GM13976 (cell line): Measurements from ENCODE around the gene AOX1.
"Not testable (repeated sequence)": the region's sequence is repeated elsewhere in the genome, so short reads cannot be mapped to it uniquely, and the experiment has no call there.

Experiments
- DNase-seq: peaks from one replicate; pipeline ENCODE4 v3.0.0; 2012; ENCODE audit warnings: low spot score
- in situ Hi-C: fragments of 300-500 bp; cut with MboI; formaldehyde crosslinking; loops from one replicate; pipeline ENCODE4 v1.12.0; 2022; ENCODE audit warnings: low sequenced_read_pairs, mixed read lengths, inconsistent platforms; ENCODE audit not compliant: unreplicated experiment
- TF ChIP-seq, protein P1 (sequence below): IDR thresholded peaks from 2 replicates; pipeline ENCODE4 v1.5.1; 2012; ENCODE audit warnings: borderline replicate concordance, mild to moderate bottlenecking; ENCODE audit not compliant: insufficient read depth; ENCODE audit errors: extremely low read depth, missing control alignments, control extremely low read depth

The AOX1 gene

DNA sequence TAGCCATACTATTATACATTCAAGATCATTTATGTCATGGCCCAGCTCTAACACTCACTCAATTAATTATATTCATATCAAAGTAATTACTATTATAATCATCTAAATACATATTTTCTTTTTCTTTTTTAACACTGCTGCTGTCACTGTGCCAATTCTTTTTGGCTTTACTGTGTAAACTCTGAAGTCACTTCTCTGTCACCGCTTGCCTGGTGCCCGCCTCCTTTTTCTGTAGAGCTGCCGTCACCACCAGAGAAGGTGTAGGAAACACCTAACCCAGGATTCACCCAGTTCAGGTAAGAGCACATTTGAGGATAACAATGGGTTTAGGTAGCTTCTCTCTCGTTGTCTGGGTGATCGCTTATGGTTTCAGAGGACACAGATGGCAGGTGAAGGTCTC is 93.3 kb downstream of the AOX1 start:
- TF ChIP-seq, protein P1, sequence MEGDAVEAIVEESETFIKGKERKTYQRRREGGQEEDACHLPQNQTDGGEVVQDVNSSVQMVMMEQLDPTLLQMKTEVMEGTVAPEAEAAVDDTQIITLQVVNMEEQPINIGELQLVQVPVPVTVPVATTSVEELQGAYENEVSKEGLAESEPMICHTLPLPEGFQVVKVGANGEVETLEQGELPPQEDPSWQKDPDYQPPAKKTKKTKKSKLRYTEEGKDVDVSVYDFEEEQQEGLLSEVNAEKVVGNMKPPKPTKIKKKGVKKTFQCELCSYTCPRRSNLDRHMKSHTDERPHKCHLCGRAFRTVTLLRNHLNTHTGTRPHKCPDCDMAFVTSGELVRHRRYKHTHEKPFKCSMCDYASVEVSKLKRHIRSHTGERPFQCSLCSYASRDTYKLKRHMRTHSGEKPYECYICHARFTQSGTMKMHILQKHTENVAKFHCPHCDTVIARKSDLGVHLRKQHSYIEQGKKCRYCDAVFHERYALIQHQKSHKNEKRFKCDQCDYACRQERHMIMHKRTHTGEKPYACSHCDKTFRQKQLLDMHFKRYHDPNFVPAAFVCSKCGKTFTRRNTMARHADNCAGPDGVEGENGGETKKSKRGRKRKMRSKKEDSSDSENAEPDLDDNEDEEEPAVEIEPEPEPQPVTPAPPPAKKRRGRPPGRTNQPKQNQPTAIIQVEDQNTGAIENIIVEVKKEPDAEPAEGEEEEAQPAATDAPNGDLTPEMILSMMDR: no peak
- no peak for DNase-seq
- in situ Hi-C loops: no loop called here

DNA sequence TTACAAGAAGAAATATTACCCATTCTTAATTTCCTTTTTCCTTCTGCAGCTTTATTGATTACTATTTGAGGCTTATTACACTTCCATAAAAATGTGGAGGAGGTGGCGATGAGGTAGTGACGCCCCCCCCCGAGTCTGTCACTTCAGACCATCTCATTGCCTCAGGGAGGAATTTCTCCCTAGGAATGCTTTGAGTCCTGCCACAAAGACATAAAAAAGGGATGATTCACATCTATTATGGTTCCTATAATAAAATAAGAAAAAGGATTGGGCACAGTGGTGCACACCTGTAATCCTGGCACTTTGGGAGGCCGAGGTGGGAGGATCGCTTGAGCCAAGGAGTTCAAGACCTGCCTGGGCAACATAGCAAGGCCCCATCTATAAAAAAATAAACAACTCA is 93.7 kb downstream of the AOX1 start:
- no peak for DNase-seq
- TF ChIP-seq, protein P1: no peak
- in situ Hi-C loops: no loop called here

DNA sequence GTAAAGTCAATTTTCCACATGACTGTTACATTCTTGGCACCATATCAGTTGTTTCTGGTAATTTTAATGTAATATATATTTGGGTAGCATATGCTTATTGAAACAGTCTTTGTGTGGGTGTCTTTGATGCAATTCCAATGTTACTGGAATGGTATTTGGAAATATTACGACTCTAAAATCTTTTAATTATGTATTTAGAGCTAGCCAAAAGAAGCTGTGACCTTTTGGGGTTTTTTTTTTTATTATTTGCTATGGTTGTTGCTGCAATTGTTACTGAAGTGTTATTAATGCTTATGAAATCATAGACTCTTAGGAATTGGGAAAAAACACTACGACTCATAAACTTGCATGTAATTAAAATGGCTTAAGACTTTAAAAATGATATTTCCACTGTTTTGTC is 95.9 kb downstream of the AOX1 start:
- TF ChIP-seq, protein P1: no peak
- DNase-seq: no peak
- in situ Hi-C loops: no loop called here

DNA sequence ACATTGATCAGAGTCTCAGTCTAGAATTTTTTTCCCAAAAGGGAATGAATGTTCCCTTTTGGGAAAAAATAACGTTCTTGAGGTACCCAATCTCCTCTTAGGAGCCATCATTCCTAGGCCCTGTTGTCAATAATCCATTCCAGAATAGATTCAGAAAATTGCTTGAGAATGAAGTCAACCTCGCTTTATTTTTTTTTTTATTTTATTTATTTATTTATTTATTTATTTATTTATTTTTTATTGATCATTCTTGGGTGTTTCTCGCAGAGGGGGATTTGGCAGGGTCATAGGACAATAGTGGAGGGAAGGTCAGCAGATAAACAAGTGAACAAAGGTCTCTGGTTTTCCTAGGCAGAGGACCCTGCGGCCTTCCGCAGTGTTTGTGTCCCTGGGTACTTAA is 96.6 kb downstream of the AOX1 start:
- DNase-seq, in situ Hi-C loops: not testable (repeated sequence)

DNA sequence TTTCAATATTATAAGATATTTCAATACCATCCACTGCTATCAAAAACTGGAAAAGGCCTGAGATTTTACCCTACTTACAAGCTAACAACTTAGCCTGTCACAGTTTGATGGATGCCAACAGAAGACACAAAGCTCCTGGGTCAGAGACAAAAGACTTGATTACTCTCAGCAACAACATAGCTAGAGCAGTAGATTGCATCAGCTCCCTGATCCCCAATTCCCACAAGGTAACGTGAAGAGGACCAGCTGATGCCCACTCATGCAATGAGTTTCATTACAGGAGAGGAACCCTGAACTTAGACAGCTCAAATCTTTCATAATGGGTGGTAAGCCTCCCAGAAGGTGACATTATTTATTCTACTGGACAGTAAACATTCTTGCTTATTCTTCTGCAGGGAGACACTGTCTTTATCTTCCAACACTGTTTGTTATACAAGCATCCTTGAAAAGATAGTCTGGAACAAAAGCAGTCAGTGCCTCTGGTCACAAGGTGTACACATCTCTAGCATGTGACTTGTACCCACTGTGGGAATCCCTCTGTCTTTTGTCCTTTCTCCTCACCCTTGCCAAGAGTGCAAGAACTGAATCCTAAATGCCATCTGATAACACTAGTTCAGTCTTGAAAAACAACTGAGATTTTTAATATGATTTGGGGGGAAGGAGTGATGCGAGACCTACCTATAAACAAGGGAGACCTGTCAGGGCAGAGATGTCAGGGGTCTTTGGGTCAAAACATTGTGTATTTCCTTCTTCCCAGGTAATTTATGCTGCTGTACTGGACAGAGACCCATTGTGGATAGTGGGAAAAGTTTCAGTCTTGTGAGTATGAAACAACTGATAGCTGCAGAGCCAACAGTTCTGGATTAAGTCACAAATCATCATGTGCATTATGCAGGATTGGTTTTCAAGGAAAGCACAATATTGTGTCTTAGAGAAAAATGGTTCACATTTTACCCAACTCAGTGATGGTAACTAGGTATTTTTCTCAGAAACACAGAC is 102.4 kb downstream of the AOX1 start:
- DNase-seq: no peak
- in situ Hi-C loops: no loop called here
- TF ChIP-seq, protein P1: no peak

DNA sequence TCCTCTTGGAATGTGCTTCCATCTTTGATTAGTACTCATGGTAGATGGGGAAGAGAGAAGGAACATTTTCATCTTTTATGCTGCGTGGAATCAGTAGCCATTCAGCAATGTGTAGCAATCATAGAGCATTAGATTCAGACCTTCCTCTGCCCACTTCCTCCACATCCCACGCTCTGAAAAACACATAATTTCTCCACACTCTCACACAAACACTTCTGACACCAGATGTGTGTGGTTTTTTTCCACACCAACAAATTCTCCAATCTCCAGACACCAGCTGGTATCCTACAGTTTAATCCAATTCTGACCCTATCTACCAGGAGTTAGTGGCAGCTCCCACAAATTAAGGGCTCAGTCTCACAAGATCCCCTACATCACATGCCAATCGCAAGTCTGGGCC is 103.3 kb downstream of the AOX1 start:
- TF ChIP-seq, protein P1: no peak
- no peak for DNase-seq
- in situ Hi-C loops: no loop called here

- TF ChIP-seq, protein P1: no peak
- in situ Hi-C loops: no loop called here
- no peak for DNase-seq
Observed at GRCh38 chr2:200693836-200694470, 108.1 kb downstream of the AOX1 start.
